Germinal center (tissue), 1 donor: ENCODE data around the gene ASB18.

Source experiments
- DNase-seq: peaks from one replicate; pipeline ENCODE4 v3.0.0; 2012; ENCODE audit warnings: mixed read lengths, low spot score

ASB18 gene

DNA sequence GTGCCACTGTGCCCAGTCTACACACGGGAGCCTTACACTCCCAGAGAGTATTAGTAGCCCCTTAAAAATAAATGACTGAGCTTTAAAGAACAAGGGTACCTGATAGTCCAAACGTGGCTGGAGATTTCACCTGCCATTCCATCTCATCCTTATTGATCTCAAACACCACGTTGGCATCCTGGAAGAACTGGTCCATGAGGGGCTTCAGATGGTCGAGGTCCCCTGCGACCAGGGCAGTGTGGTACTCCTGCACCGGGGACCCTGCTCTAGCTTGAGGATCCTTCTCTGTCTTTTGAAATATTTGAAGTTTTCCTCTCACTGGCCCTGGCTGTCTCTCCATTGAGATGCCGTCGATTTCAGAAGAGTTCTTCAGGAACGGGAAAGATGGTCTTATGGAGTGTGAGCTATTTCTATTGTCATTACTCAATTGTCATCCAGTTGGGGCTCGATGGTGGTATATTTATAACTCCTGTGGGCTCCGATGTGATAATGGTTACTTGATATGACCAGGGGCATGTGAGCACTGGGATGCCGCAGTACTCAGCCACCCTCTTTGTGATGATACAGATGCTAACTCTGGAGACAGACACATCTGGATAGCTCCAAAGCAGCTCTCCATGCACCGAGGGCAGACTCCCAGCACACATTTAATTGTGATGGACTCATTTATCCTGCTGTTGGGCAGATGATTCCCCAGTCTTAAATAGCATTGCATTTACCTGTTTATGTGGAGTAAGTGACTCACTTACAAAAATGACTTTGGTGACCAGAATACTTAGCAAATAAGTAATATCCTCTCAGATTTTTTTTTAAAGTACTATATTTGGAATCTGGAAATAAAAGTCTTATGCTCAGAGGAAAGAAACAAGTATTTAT, 22.8 kb downstream of the ASB18 start:
- DNase-seq = no peak

- no peak for DNase-seq
Measured at GRCh38 chr2:236240228-236240990, 23.8 kb downstream of the ASB18 start.

DNA sequence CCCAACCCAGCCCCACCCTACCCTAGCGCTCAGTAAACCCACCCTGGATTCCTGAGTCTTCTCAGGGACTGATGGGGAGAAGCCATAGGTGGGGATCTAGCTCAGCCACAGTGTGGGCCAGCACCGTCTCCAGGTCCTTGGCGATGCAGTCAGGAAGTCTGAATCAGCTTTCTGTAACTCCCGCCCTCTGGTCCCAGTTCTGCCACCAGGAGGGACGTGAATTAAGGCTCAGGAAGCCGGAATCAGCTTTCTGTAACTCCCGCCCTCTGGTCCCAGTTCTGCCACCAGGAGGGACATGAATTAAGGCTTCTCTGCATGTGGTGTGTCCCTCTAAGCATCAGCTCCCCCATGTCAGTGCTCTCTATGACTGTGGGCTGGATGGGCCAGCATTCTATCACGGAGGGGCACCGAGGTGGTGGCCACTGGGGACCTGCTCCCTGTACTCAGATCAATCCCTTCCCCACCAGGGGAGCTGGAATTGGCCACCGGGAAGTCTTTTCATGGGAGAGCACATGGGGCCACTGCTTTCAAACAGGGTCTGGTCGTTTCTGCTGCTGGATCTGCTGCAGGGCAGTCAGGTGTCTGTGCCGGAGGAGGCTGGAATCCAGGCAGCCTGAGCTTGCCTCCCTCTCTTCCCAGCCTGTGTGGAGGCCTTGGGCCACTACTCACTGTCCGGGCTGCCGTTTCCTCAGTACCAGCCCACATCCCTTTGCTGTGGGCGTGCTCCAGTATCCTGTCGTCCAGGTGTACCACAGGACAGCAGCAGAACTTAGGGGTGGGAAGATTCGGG, 24.7 kb downstream of the ASB18 start:
- no peak for DNase-seq

DNA sequence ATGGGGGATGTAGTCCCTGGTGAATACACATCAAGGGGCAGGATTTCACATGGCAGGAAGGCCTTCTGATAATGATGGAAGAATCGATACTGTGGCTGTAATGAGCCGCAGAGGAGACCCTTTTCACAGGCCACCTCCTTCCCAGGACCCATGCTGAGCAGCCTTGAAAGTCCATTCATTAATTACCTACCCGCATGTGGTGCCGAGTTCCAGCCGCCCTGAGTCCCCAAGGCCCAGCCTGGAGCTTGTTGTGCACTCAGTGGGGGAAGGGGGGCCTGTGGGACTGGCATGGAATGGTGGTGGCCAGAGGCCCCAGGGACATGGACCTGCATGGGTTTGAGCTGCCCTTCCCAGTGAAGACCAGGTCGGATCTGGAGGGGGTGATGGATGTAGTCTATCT, 25.5 kb downstream of the ASB18 start:
- DNase-seq = no peak

GRCh38 chr2:236237468-236238190, 26.6 kb downstream of the ASB18 start:
- DNase-seq = no peak

DNA sequence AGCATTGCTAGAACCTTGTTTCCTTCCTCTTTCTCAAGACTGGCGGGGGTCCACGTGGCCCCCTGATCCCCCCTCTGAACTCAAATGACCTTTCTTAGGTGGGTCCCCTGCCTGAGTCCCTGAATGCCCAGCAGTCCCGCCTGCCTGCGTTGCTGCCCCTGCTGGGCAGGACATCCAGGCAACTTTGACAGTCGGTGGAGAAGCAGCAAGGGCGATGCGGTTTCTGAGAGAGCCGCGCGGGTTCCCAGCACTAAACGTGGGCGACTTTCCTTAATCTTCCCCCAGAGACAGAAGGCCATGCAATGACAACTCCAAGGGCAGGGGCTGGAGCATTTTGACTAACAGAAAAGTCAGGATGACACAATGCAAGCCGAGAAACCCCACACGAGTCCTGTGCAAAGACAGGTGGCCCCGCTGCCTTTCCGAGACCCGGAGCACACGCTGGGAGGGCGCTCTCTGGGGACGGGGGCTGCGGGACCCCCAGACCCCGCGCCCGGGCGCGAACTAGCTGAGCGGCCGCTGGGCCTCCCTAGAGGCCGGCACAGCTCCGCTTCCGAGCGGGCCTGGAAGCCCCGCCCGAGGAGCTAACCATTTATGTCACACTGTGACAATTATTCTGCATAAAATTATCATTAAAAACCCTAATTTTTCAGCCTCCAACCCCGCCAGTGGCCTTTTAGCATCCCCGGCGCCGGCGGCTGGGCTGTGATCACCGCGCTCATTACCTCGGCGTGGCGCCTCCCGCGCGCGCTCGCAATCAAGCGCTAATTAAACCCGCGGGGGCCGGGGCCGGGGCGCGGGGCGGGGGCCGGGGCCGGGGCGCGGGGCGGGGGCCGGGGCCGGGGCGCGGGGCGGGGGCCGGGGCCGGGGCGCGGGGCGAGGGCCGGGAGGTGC, 27.4 kb downstream of the ASB18 start:
- no peak for DNase-seq

- no peak for DNase-seq
Measured at GRCh38 chr2:236229186-236229585, 35.0 kb downstream of the ASB18 start.

GRCh38 chr2:236223675-236224074, 40.5 kb downstream of the ASB18 start:
- no peak for DNase-seq

- no peak for DNase-seq
Measured at GRCh38 chr2:236221798-236222197, 42.4 kb downstream of the ASB18 start.

DNA sequence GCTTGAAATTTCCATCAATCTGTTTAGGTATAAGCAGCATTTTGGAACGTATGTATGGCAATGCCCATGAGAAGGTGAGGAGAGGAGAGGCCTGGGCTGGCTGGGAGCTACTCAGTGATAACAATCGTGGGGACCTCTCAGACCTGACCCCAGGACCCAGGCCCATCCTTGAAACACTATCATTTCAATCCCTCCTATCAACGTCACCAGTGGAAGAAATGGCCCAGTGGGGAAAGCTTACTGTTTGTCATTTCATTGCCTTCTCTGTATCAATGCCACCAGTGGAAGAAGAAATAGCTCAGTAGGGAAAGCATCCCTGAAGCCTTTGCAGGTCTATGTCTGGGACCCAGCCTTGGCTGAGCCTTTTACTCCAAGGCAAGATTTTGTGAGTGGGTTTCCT, 44.8 kb downstream of the ASB18 start:
- no peak for DNase-seq

DNA sequence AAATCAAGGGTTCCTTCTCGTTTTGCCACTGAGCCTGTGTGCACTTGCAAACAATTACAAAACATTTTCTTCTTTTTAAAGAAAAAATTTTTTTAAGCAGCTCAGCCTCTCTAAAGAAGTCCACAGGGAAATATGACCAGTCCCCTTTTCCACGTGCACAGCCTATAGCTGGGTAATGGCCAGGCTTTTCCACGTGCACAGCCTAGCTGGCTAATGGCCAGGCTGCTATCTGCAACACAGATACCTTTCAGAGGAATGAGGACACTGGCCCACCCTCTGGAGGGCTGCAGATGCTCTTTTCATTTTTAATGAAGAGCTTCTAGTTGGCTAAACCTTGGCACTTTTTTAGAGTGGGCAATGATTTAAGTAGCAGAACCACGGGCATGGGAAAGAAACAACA, 46.3 kb downstream of the ASB18 start:
- no peak for DNase-seq

DNA sequence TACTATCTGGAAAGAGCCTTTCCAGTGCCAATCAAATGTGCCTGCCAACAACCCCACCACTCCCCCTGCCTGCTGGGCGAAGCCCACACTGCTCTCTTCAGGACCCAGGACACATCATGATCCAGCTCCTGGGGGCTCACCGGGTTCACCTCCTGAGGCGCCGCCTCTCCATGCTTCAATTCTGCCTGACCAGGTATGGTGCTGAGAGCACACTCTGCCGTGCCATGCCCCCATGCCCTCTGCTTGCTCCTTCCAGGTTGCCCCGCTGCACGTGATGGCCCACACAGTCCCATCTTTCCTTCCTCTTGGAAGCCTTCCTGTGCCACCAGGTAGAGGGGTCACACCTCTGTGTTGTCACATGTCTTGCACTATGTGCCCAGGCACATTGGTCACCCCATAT, 47.5 kb downstream of the ASB18 start:
- no peak for DNase-seq

DNA sequence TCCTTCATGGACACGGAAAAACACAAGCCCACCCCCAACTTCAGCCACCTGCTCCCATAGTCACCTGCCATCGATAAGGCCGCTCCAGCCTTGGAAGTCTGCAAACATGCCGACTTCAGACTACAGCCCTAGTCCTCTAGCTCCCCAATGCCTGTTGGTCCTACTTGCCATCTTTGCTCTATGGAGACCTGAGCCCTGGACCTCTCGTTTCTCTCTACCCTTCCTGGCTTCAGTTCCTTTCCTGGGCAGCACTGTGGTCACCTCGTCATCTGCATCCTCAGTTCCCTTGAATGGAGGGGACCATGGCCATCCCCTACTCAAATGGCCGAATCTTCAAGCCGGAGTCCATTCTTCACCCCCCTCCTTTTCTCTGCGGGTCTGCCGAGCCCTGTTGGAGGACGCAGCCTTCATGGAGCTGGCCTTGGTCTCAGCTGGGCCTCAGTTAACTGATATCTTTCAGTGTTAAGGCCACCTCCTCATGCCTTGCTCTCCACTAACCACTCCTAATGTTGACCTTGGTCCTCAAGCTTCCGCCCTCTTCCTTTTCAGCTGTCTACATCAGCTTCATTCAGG, 48.4 kb downstream of the ASB18 start:
- DNase-seq = no peak

DNA sequence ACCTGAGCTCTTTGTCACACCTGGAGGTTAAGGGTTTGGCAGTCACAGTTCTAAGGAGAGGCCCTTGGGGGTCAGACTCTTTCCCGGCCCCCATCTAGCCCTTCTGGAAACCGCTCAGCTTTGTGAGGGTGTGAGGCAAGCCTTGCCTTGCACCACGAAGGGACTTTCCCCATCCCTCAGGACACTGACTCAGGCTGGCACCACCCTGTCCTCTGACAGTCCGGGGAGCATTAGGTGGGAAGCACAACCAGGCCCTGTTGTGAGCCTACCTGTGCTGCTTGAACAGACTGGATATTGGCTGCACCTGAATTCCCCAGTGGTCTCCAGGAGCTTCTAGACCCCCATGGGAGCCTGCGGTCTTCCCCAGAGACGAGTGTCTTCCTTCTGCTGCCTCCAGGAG, 49.0 kb downstream of the ASB18 start:
- DNase-seq = no peak

GRCh38 chr2:236214376-236214995, 49.7 kb downstream of the ASB18 start:
- DNase-seq = no peak

DNA sequence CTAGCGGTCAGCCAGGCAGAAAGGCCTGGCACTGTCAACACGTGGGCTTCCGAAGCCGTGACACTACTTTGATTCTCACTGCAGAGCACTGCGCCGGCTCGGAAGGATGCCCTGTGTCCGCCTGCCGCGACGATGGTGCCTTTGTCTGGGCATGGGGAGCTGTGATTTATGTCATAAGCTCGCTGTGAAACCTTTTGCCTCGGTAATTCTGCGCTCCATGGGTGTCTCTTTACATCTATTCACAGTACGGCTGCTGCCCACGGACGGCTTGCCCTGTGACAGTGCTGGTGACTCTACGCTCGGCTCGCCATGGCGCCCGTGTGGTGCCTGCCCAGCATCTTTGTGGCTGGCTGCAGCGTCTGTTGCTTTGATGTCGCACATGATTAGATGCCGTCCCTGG, 52.9 kb downstream of the ASB18 start:
- DNase-seq = no peak

DNA sequence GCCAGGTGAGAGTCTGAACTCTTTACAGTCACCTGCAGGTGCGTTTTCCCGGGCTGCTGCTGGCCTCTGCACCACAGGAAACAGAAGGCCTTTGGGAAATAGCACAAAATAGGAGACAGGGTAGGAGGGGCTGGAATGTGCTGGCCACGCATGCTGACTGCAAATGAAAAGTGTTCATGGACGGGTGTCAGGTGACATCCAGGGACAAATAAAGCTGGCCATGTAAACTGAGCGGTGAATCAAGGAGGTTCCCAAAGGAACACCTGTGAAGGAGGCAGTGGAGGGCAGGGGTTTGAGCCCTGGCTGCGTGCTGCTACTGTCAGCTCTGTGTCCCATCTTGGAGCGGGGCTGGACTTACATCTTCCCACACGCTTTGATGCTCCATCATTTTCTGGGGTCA, 53.7 kb downstream of the ASB18 start:
- no peak for DNase-seq

DNA sequence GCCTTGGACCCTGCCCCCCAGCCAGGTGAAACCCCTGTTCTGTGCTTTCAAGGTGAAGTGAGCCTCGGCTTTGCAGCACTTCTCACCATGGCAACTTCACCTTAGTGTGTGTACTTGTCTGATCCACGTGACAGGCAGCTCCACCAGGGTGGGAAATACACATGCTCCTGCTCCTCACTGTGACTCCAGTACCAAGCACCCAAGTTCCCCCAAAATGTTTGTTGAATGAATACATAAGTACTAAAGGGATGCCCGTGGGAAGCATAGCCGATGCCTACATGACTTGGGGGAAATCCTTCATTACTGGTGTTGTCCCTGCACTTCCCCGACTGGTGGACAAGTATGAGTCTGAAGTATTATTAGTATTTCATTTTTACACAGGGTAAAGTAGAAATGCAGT, 54.2 kb downstream of the ASB18 start:
- DNase-seq = no peak

DNA sequence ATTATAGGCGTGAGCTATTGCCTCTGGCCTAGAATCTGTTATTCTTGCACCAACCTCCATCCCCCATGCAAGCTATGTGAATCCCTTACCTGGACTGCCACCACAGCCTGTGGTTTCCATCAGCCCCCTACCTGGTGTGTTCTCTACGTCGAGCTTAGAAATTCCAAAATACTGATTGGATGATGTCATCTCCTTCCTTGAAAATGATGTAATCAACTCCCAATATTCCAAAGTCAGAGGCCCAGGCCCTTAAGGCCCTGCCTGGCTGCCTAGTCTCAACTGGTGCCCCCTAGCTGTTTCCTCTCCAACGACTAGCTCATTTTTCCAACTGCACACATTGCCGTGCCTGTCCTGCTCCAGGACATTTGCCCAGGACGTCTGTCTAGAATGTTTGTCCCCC, 54.7 kb downstream of the ASB18 start:
- DNase-seq = no peak
